ENCODE results near the gene MGRN1.

- TF ChIP-seq CTCF (IDR thresholded peaks at IDR 0.05): no peak
- no peak for TF ChIP-seq POLR2A (IDR thresholded peaks at IDR 0.05)
Measured at GRCh38 chr16:4656695-4657686, 32.4 kb downstream of the MGRN1 start.
